Measurements from ENCODE around the gene ZNF618. TPM values are rescaled to one million over a fixed set of nuclear protein-coding genes. Genes with fewer than 3 reads are reported as not detected.

ZNF618 gene
- total RNA-seq, 1 experiment from 2014 or later = 29.4 TPM

- H3K27ac ChIP-seq (ENCODE audit: low read depth, low read length, poor library complexity, severe bottlenecking) = no peak overlapping the region
- H3K4me3 ChIP-seq (ENCODE audit: low read depth, low read length, poor library complexity, severe bottlenecking) = no peak overlapping the region
- H3K36me3 ChIP-seq (ENCODE audit: insufficient read depth, low read length, poor library complexity, severe bottlenecking) = peaks cover 4% of the 10 kb centered on the region
- CTCF ChIA-PET = no interaction called here
- no TSS peak for BruUV-seq (replicated peaks)
- no peak for DNase-seq (ENCODE audit: low spot score)
- H3K9me3 ChIP-seq (ENCODE audit: low read depth, low read length, poor library complexity, severe bottlenecking) = no peaks in the 10 kb centered on the region
- no peaks in the 10 kb centered on the region for H3K27me3 ChIP-seq (replicated peaks; ENCODE audit: insufficient read depth, low read depth, low read length, poor library complexity)
- POLR2A ChIA-PET (ENCODE audit: low non-redundant PET) = no interaction called here
- no peaks in the 10 kb centered on the region for H3K4me1 ChIP-seq (ENCODE audit: insufficient read depth, low read length, poor library complexity, severe bottlenecking)
- intact Hi-C loops (cut with micrococcal nuclease; ENCODE audit: unreplicated experiment) = no loop called here
- TF ChIP-seq CTCF (conservative IDR thresholded peaks at IDR 0.05; ENCODE audit: low read depth, low read length) (no peak), EZH2 (IDR thresholded peaks at IDR 0.05; ENCODE audit: borderline replicate concordance, low read depth, low read length, poor library complexity, severe bottlenecking) (no peak)
Measured at GRCh38 chr9:114054191-114054690, 178.1 kb downstream of the ZNF618 start.

GRCh38 chr9:114055061-114055460 is 179.0 kb downstream of the ZNF618 start:
- CTCF ChIA-PET = interaction anchor here (0.6 kb wide), 1 partner anchor 56 kb away, joined by 3 read pairs; no protein-coding TSS in a partner anchor
- intact Hi-C loops (cut with micrococcal nuclease; ENCODE audit: unreplicated experiment) = no loop called here
- POLR2A ChIA-PET (ENCODE audit: low non-redundant PET) = no interaction called here
- Histone ChIP-seq H3K36me3 (ENCODE audit: insufficient read depth, low read length, poor library complexity, severe bottlenecking) (peaks cover 1% of the 10 kb centered on the region), H3K27ac (ENCODE audit: low read depth, low read length, poor library complexity, severe bottlenecking) (no peak overlapping the region), H3K4me1 (ENCODE audit: insufficient read depth, low read length, poor library complexity, severe bottlenecking) (no peaks in the 10 kb centered on the region), H3K9me3 (ENCODE audit: low read depth, low read length, poor library complexity, severe bottlenecking) (no peaks in the 10 kb centered on the region), H3K4me3 (ENCODE audit: low read depth, low read length, poor library complexity, severe bottlenecking) (no peak overlapping the region), H3K27me3 (replicated peaks; ENCODE audit: insufficient read depth, low read depth, low read length, poor library complexity) (no peaks in the 10 kb centered on the region)
- no TSS peak for BruUV-seq (replicated peaks)
- no peak for DNase-seq (ENCODE audit: low spot score)
- TF ChIP-seq CTCF (conservative IDR thresholded peaks at IDR 0.05; ENCODE audit: low read depth, low read length) = no peak
- TF ChIP-seq EZH2 (IDR thresholded peaks at IDR 0.05; ENCODE audit: borderline replicate concordance, low read depth, low read length, poor library complexity, severe bottlenecking) = no peak

- POLR2A ChIA-PET (ENCODE audit: low non-redundant PET) = no interaction called here
- CTCF ChIA-PET = no interaction called here
- no peaks in the 10 kb centered on the region for H3K36me3 ChIP-seq (ENCODE audit: insufficient read depth, low read length, poor library complexity, severe bottlenecking)
- intact Hi-C loops (cut with micrococcal nuclease; ENCODE audit: unreplicated experiment) = no loop called here
- no peaks in the 10 kb centered on the region for H3K4me1 ChIP-seq (ENCODE audit: insufficient read depth, low read length, poor library complexity, severe bottlenecking)
- no peak overlapping the region for H3K27ac ChIP-seq (ENCODE audit: low read depth, low read length, poor library complexity, severe bottlenecking)
- no TSS peak for BruUV-seq (replicated peaks)
- TF ChIP-seq CTCF (conservative IDR thresholded peaks at IDR 0.05; ENCODE audit: low read depth, low read length) (no peak), EZH2 (IDR thresholded peaks at IDR 0.05; ENCODE audit: borderline replicate concordance, low read depth, low read length, poor library complexity, severe bottlenecking) (no peak)
- H3K27me3 ChIP-seq (replicated peaks; ENCODE audit: insufficient read depth, low read depth, low read length, poor library complexity) = no peaks in the 10 kb centered on the region
- H3K4me3 ChIP-seq (ENCODE audit: low read depth, low read length, poor library complexity, severe bottlenecking) = no peak overlapping the region
- DNase-seq (ENCODE audit: low spot score) = no peak
- no peaks in the 10 kb centered on the region for H3K9me3 ChIP-seq (ENCODE audit: low read depth, low read length, poor library complexity, severe bottlenecking)
Measured at GRCh38 chr9:114055894-114056293, 179.8 kb downstream of the ZNF618 start.

Data from A673 (cell line).